C4-2B (cell line): ENCODE results near the gene RGS19.

Source experiments
- H3K27ac ChIP-seq: fragments of 450-650 bp; 2 replicates; pipeline ENCODE4 v1.5.1; 2017
- ZFX ChIP-seq: fragments of 450-650 bp; IDR thresholded peaks from 2 replicates; pipeline ENCODE4 v1.6.1; 2017
- TF ChIP-seq, protein P1 (sequence below): fragments of 450-650 bp; conservative IDR thresholded peaks from 2 replicates; pipeline ENCODE4 v1.5.1; 2017; ENCODE audit warnings: mild to moderate bottlenecking

RGS19 gene

DNA sequence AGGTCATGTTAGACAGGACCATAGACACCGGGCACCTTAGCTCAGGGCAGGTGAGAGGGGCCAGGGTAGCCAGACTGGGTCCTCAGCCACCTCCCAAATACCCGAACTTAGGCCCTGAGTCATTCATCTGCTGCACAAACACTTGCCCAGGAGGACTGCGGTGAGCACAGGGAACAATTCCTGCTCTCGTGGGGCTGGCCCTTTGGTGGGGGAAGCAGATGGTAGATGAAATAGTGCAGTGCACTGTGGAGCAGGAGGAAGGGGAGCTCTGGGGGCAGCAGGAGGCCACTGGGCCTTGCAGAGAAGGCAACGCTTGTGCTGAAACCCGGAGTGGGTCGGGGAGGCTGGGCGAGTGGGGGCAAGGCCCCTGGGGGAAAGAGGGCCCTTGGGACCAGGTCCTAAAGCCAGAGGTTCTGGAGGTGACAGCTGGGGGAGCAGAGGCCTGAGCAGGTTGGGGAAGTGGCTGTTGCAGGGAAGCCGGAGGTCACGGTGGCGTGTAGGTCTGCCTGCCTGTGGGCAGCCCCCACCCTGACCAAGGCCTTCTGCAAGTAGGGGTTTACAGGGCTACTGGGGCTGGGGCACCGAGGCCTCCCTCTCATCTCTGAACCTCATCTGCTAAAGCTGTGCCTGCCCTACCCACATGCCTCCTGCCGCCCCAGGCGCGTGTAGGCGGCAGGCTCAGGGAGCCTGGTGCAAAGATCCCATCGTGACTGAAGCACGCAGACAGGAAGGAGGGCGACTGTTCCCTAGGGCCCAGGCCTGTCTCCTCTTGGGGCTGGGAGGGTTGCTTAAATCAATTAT is 32.7 kb upstream of the RGS19 start:
- no peak overlapping the region for H3K27ac ChIP-seq
- no peak for TF ChIP-seq ZFX
- TF ChIP-seq, protein P1, sequence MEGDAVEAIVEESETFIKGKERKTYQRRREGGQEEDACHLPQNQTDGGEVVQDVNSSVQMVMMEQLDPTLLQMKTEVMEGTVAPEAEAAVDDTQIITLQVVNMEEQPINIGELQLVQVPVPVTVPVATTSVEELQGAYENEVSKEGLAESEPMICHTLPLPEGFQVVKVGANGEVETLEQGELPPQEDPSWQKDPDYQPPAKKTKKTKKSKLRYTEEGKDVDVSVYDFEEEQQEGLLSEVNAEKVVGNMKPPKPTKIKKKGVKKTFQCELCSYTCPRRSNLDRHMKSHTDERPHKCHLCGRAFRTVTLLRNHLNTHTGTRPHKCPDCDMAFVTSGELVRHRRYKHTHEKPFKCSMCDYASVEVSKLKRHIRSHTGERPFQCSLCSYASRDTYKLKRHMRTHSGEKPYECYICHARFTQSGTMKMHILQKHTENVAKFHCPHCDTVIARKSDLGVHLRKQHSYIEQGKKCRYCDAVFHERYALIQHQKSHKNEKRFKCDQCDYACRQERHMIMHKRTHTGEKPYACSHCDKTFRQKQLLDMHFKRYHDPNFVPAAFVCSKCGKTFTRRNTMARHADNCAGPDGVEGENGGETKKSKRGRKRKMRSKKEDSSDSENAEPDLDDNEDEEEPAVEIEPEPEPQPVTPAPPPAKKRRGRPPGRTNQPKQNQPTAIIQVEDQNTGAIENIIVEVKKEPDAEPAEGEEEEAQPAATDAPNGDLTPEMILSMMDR, result no peak

- TF ChIP-seq ZFX, result no peak
- TF ChIP-seq, protein P1, result no peak
- H3K27ac ChIP-seq, result no peak overlapping the region
Observed at GRCh38 chr20:64110411-64111068, 31.2 kb upstream of the RGS19 start.

DNA sequence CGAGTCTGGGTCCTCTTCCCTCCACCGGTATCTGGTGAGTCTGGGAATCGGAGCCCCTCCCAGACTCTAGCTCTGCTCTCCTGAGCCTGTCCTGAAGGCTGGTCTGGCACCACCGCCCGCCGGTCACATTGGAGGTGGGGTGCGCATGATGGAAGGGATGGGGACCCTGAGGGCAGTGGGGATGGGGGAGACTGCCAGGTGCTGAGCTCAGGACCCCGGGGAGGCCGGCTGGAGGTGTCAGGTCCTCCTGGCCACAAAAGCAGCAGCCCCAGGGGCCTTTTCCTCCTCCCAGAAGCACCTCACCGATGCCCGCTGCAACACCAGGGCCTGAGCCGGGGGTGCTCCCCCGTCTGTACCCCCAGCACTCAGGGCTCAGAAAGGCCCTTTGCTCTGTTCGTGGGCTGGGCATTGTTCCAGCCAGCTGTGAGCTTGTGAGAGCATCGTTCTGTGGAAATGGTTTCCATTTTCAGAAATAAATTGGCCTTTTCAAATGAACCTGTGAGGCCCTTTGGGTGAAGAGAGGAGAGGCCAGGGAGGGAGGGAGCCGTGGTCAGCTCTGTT is 30.6 kb upstream of the RGS19 start:
- TF ChIP-seq, protein P1, result no peak
- TF ChIP-seq ZFX, result no peak
- no peak overlapping the region for H3K27ac ChIP-seq

- H3K27ac ChIP-seq, result no peak overlapping the region
- TF ChIP-seq, protein P1, result no peak
- TF ChIP-seq ZFX, result no peak
Observed at GRCh38 chr20:64108731-64109681, 29.7 kb upstream of the RGS19 start.

GRCh38 chr20:64107736-64108457 is 28.6 kb upstream of the RGS19 start:
- TF ChIP-seq, protein P1, result no peak
- TF ChIP-seq ZFX, result no peak

GRCh38 chr20:64106981-64107735 is 27.8 kb upstream of the RGS19 start, which contains the start of gene NPBWR2:
TSS of gene NPBWR2 (minus strand) at chr20:64107565. CDS start at chr20:64106831, 734 bp downstream.
- TF ChIP-seq, protein P1, result no peak
- H3K27ac ChIP-seq, result no peak within 1 kb of the TSS

More at GRCh38 chr20:64107736-64108457, 28.6 kb upstream of the RGS19 start:
- no peak overlapping the region for H3K27ac ChIP-seq
